ENCODE results near the gene PTPRO. TPM values are rescaled to one million over a fixed set of nuclear protein-coding genes. Genes with fewer than 3 reads are reported as not detected.

Gene PTPRO
- polyA plus RNA-seq, 1 of the 3 experiments (the other 2 are of a cell fraction), result 1.4 TPM

GRCh38 chr12:15469356-15469755 is 147.0 kb downstream of the PTPRO start:
- 41% methylated on average over 4 of the region's 4 CpGs for WGBS (ENCODE audit: low lambda C conversion rate)

GRCh38 chr12:15472036-15472435 is 149.7 kb downstream of the PTPRO start:
- H3K4me2 ChIP-seq, result no peak overlapping the region
- TF ChIP-seq FOSL2 (IDR thresholded peaks at IDR 0.05; ENCODE audit: borderline replicate concordance, low read depth) (no peak), TAF1 (IDR thresholded peaks at IDR 0.05; ENCODE audit: borderline replicate concordance, low read depth, low read length) (no peak), GATA2 (CRISPR knock-in tag; IDR thresholded peaks at IDR 0.05) (no peak), IRF3 (IDR thresholded peaks at IDR 0.05; ENCODE audit: low read depth, low read length) (no peak), ELF1 (IDR thresholded peaks at IDR 0.05) (no peak)
- no peak overlapping the region for H3K27ac ChIP-seq (ENCODE audit: low read depth in 2 of 2, low read length in 1 of 2)
- no peak overlapping the region for H3K9ac ChIP-seq
- peaks cover 0 to 7% of the 10 kb centered on the region in 2 experiments; a peak in 2 of 4 replicates for H3K4me1 ChIP-seq (ENCODE audit: control insufficient read depth in 1 of 2, insufficient read depth in 2 of 2, low read depth in 1 of 2, low read length in 1 of 2)
- DNase-seq, result no peak
- no peaks in the 10 kb centered on the region for H4K20me1 ChIP-seq (ENCODE audit: insufficient read depth)
- H3K9me2 ChIP-seq, result no peaks in the 10 kb centered on the region
- ChIA-PET POLR2A (no interaction called here), CTCF (no interaction called here)
- no peak overlapping the region for H2AFZ ChIP-seq (ENCODE audit: low read depth)
- H3K9me3 ChIP-seq, result no peaks in the 10 kb centered on the region
- no peaks in the 10 kb centered on the region for H3K27me3 ChIP-seq (ENCODE audit: insufficient read depth)
- no peaks in the 10 kb centered on the region for H3F3A ChIP-seq (replicated peaks; ENCODE audit: insufficient read depth)
- WGBS (ENCODE audit: low lambda C conversion rate), result 56% methylated on average over 2 of the region's 2 CpGs
- no peaks in the 10 kb centered on the region for H3K36me3 ChIP-seq (replicated peaks in 1 of 2; ENCODE audit: control insufficient read depth in 1 of 2, insufficient read depth in 2 of 2, low read length in 1 of 2)
- no peak overlapping the region for H3K4me3 ChIP-seq (ENCODE audit: low read depth in 2 of 2, low read length in 1 of 2)
- no peaks in the 10 kb centered on the region for H3K79me2 ChIP-seq (ENCODE audit: insufficient read depth)

More at GRCh38 chr12:15469356-15469755, 147.0 kb downstream of the PTPRO start:
- Histone ChIP-seq H3F3A (replicated peaks; ENCODE audit: insufficient read depth) (no peaks in the 10 kb centered on the region), H3K27ac (ENCODE audit: low read depth in 2 of 2, low read length in 1 of 2) (no peak overlapping the region), H3K9ac (no peak overlapping the region), H3K79me2 (ENCODE audit: insufficient read depth) (no peaks in the 10 kb centered on the region), H4K20me1 (ENCODE audit: insufficient read depth) (no peaks in the 10 kb centered on the region), H3K9me2 (no peaks in the 10 kb centered on the region), H3K36me3 (replicated peaks in 1 of 2; ENCODE audit: control insufficient read depth in 1 of 2, insufficient read depth in 2 of 2, low read length in 1 of 2) (no peaks in the 10 kb centered on the region), H2AFZ (ENCODE audit: low read depth) (no peak overlapping the region), H3K9me3 (no peaks in the 10 kb centered on the region), H3K4me1 (ENCODE audit: control insufficient read depth in 1 of 2, insufficient read depth in 2 of 2, low read depth in 1 of 2, low read length in 1 of 2) (peaks cover 0 to 3% of the 10 kb centered on the region in 2 experiments; a peak in 2 of 4 replicates), H3K27me3 (ENCODE audit: insufficient read depth) (no peaks in the 10 kb centered on the region), H3K4me2 (no peak overlapping the region), H3K4me3 (ENCODE audit: low read depth in 2 of 2, low read length in 1 of 2) (no peak overlapping the region)
- TF ChIP-seq RFX5 (IDR thresholded peaks at IDR 0.05; ENCODE audit: low read length) (no peak), SMC3 (IDR thresholded peaks at IDR 0.05; ENCODE audit: low read depth, low read length) (no peak), NFIC (IDR thresholded peaks at IDR 0.05; ENCODE audit: borderline replicate concordance) (no peak)
- ChIA-PET CTCF (interaction anchor here (1.3 kb wide), 1 partner anchor 24 kb away, joined by 3 read pairs; no protein-coding TSS in a partner anchor), POLR2A (no interaction called here)
- no peak for DNase-seq

GRCh38 chr12:15474766-15475165 is 152.5 kb downstream of the PTPRO start:
- no peak overlapping the region for H3K4me2 ChIP-seq
- WGBS (ENCODE audit: low lambda C conversion rate), result 55% methylated on average over 6 of the region's 6 CpGs
- H3K9me3 ChIP-seq, result no peaks in the 10 kb centered on the region
- no peaks in the 10 kb centered on the region for H3K27me3 ChIP-seq (ENCODE audit: insufficient read depth)
- POLR2A ChIA-PET, result no interaction called here
- TF ChIP-seq RCOR1 (IDR thresholded peaks at IDR 0.05; ENCODE audit: low read length), result no peak
- TF ChIP-seq SIN3A (IDR thresholded peaks at IDR 0.05; ENCODE audit: borderline replicate concordance, low read depth, low read length), result no peak
- TF ChIP-seq MEF2A (IDR thresholded peaks at IDR 0.05; ENCODE audit: borderline replicate concordance, low read depth), result no peak
- no peak for TF ChIP-seq EZH2phosphoT487 (IDR thresholded peaks at IDR 0.05; ENCODE audit: borderline replicate concordance, low read depth)
- TF ChIP-seq, protein P1, sequence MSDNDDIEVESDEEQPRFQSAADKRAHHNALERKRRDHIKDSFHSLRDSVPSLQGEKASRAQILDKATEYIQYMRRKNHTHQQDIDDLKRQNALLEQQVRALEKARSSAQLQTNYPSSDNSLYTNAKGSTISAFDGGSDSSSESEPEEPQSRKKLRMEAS (IDR thresholded peaks at IDR 0.05; ENCODE audit: low read depth), result no peak
- TF ChIP-seq MXI1 (IDR thresholded peaks at IDR 0.05; ENCODE audit: low read depth, low read length), result no peak
- no peak for TF ChIP-seq GABPA (IDR thresholded peaks at IDR 0.05; ENCODE audit: low read depth)
- no peak for TF ChIP-seq RAD21 (IDR thresholded peaks at IDR 0.05; ENCODE audit: low read length)
- TF ChIP-seq TAF1 (IDR thresholded peaks at IDR 0.05; ENCODE audit: borderline replicate concordance, low read depth, low read length), result no peak
- TF ChIP-seq, protein P2, sequence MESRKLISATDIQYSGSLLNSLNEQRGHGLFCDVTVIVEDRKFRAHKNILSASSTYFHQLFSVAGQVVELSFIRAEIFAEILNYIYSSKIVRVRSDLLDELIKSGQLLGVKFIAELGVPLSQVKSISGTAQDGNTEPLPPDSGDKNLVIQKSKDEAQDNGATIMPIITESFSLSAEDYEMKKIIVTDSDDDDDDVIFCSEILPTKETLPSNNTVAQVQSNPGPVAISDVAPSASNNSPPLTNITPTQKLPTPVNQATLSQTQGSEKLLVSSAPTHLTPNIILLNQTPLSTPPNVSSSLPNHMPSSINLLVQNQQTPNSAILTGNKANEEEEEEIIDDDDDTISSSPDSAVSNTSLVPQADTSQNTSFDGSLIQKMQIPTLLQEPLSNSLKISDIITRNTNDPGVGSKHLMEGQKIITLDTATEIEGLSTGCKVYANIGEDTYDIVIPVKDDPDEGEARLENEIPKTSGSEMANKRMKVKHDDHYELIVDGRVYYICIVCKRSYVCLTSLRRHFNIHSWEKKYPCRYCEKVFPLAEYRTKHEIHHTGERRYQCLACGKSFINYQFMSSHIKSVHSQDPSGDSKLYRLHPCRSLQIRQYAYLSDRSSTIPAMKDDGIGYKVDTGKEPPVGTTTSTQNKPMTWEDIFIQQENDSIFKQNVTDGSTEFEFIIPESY (IDR thresholded peaks at IDR 0.05; ENCODE audit: borderline replicate concordance, low read depth), result no peak
- TF ChIP-seq, protein P3, sequence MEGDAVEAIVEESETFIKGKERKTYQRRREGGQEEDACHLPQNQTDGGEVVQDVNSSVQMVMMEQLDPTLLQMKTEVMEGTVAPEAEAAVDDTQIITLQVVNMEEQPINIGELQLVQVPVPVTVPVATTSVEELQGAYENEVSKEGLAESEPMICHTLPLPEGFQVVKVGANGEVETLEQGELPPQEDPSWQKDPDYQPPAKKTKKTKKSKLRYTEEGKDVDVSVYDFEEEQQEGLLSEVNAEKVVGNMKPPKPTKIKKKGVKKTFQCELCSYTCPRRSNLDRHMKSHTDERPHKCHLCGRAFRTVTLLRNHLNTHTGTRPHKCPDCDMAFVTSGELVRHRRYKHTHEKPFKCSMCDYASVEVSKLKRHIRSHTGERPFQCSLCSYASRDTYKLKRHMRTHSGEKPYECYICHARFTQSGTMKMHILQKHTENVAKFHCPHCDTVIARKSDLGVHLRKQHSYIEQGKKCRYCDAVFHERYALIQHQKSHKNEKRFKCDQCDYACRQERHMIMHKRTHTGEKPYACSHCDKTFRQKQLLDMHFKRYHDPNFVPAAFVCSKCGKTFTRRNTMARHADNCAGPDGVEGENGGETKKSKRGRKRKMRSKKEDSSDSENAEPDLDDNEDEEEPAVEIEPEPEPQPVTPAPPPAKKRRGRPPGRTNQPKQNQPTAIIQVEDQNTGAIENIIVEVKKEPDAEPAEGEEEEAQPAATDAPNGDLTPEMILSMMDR (IDR thresholded peaks at IDR 0.05), result no peak
- H3K9me2 ChIP-seq, result no peaks in the 10 kb centered on the region
- no peaks in the 10 kb centered on the region for H4K20me1 ChIP-seq (ENCODE audit: insufficient read depth)
- CTCF ChIA-PET, result interaction anchor here (1.4 kb wide), 1 partner anchor 44 kb away, joined by 4 read pairs; no protein-coding TSS in a partner anchor
- H3K36me3 ChIP-seq (replicated peaks in 1 of 2; ENCODE audit: control insufficient read depth in 1 of 2, insufficient read depth in 2 of 2, low read length in 1 of 2), result no peaks in the 10 kb centered on the region
- H3K27ac ChIP-seq (ENCODE audit: low read depth in 2 of 2, low read length in 1 of 2), result no peak overlapping the region; a peak in 1 of 4 replicates
- H3K4me3 ChIP-seq (ENCODE audit: low read depth in 2 of 2, low read length in 1 of 2), result no peak overlapping the region
- no peak overlapping the region for H2AFZ ChIP-seq (ENCODE audit: low read depth)
- H3K4me1 ChIP-seq (ENCODE audit: control insufficient read depth in 1 of 2, insufficient read depth in 2 of 2, low read depth in 1 of 2, low read length in 1 of 2), result peaks cover 0 to 7% of the 10 kb centered on the region in 2 experiments; a peak in 2 of 4 replicates
- H3F3A ChIP-seq (replicated peaks; ENCODE audit: insufficient read depth), result no peaks in the 10 kb centered on the region
- DNase-seq, result no peak
- H3K79me2 ChIP-seq (ENCODE audit: insufficient read depth), result no peaks in the 10 kb centered on the region
- no peak overlapping the region for H3K9ac ChIP-seq

All from SK-N-SH (cell line).